ENCODE measurements around the gene TTC39C. TPM values are rescaled to one million over a fixed set of nuclear protein-coding genes. Genes with fewer than 3 reads are reported as not detected.
"Not testable (repeated sequence)": the region's sequence is repeated elsewhere in the genome, so short reads cannot be mapped to it uniquely, and the experiment has no call there.

TTC39C gene
- total RNA-seq, 3 donors from 2014 or later = 49.8 to 59.0 (median 53.0) TPM

- intact Hi-C loops (cut with DNase I; ENCODE audit: low total_unique reads) = no loop called here
- TF ChIP-seq POLR2AphosphoS5 (IDR thresholded peaks at IDR 0.05) = no peak
- no peak for TF ChIP-seq POLR2A (IDR thresholded peaks at IDR 0.05)
- no peak for TF ChIP-seq CTCF (IDR thresholded peaks at IDR 0.05)
- no peak overlapping the region for H3K27ac ChIP-seq
Observed at GRCh38 chr18:24140697-24141096, 126.1 kb downstream of the TTC39C start.

GRCh38 chr18:24142376-24142775, 127.8 kb downstream of the TTC39C start:
- intact Hi-C loops (cut with DNase I; ENCODE audit: low total_unique reads) = no loop called here
- Histone ChIP-seq H3K27me3 (no peaks in the 10 kb centered on the region), H3K9me3 (no peaks in the 10 kb centered on the region), H3K27ac (no peak overlapping the region), H3K36me3 (no peaks in the 10 kb centered on the region), H3K4me1 (no peaks in the 10 kb centered on the region), H3K4me3 (no peak overlapping the region)
- DNase-seq (ENCODE audit: low spot score in 2 of 2) = no peak
- TF ChIP-seq POLR2AphosphoS5 (IDR thresholded peaks at IDR 0.05) (no peak), CTCF (IDR thresholded peaks at IDR 0.05) (no peak), POLR2A (IDR thresholded peaks at IDR 0.05) (no peak)

More at GRCh38 chr18:24140697-24141096, 126.1 kb downstream of the TTC39C start:
- H3K9me3 ChIP-seq = no peaks in the 10 kb centered on the region
- H3K4me1 ChIP-seq = no peaks in the 10 kb centered on the region
- DNase-seq (ENCODE audit: low spot score in 2 of 2) = no peak
- no peaks in the 10 kb centered on the region for H3K36me3 ChIP-seq
- H3K4me3 ChIP-seq = no peak overlapping the region
- no peaks in the 10 kb centered on the region for H3K27me3 ChIP-seq

GRCh38 chr18:24149591-24149990, 135.0 kb downstream of the TTC39C start:
- H3K4me1 ChIP-seq; DNase-seq (ENCODE audit: low spot score in 2 of 2); H3K9me3 ChIP-seq; H3K36me3 ChIP-seq; H3K27ac ChIP-seq; H3K27me3 ChIP-seq; intact Hi-C loops (cut with DNase I; ENCODE audit: low total_unique reads); H3K4me3 ChIP-seq: not testable (repeated sequence)

GRCh38 chr18:24153397-24153796, 138.8 kb downstream of the TTC39C start:
- Histone ChIP-seq H3K4me1 (no peaks in the 10 kb centered on the region), H3K27ac (no peak overlapping the region), H3K36me3 (no peaks in the 10 kb centered on the region), H3K4me3 (no peak overlapping the region), H3K27me3 (no peaks in the 10 kb centered on the region), H3K9me3 (no peaks in the 10 kb centered on the region)
- TF ChIP-seq POLR2A (IDR thresholded peaks at IDR 0.05) (no peak), POLR2AphosphoS5 (IDR thresholded peaks at IDR 0.05) (no peak), CTCF (IDR thresholded peaks at IDR 0.05) (no peak)
- no peak for DNase-seq (ENCODE audit: low spot score in 2 of 2)
- intact Hi-C loops (cut with DNase I; ENCODE audit: low total_unique reads) = no loop called here

GRCh38 chr18:24157855-24158254, 143.3 kb downstream of the TTC39C start:
- no peaks in the 10 kb centered on the region for H3K4me1 ChIP-seq
- no peak for DNase-seq (ENCODE audit: low spot score in 2 of 2)
- no peak overlapping the region for H3K4me3 ChIP-seq
- H3K27ac ChIP-seq = no peak overlapping the region
- H3K36me3 ChIP-seq = no peaks in the 10 kb centered on the region
- no peaks in the 10 kb centered on the region for H3K9me3 ChIP-seq
- intact Hi-C loops (cut with DNase I; ENCODE audit: low total_unique reads) = no loop called here
- H3K27me3 ChIP-seq = no peaks in the 10 kb centered on the region
- no peak for TF ChIP-seq CTCF (IDR thresholded peaks at IDR 0.05)
- no peak for TF ChIP-seq POLR2AphosphoS5 (IDR thresholded peaks at IDR 0.05)
- TF ChIP-seq POLR2A (IDR thresholded peaks at IDR 0.05) = no peak

- Histone ChIP-seq H3K27me3 (no peaks in the 10 kb centered on the region), H3K36me3 (peaks cover 3% of the 10 kb centered on the region), H3K4me1 (no peaks in the 10 kb centered on the region), H3K9me3 (no peaks in the 10 kb centered on the region), H3K27ac (no peak overlapping the region), H3K4me3 (no peak overlapping the region)
- TF ChIP-seq CTCF (IDR thresholded peaks at IDR 0.05) (no peak), POLR2AphosphoS5 (IDR thresholded peaks at IDR 0.05) (no peak), POLR2A (IDR thresholded peaks at IDR 0.05) (no peak)
- intact Hi-C loops (cut with DNase I; ENCODE audit: low total_unique reads) = no loop called here
- no peak for DNase-seq (ENCODE audit: low spot score in 2 of 2)
Observed at GRCh38 chr18:24160086-24160485, 145.5 kb downstream of the TTC39C start.

Data from breast epithelium (tissue), 4 donors.